Measurements from ENCODE around the gene MAPK10.

GRCh38 chr4:86223472-86223871 lies 136.4 kb downstream of the MAPK10 start:
- TF ChIP-seq CTCF (IDR thresholded peaks at IDR 0.05; ENCODE audit: low read depth, low read length): peak; percentile 70
- no peak for TF ChIP-seq EZH2phosphoT487 (IDR thresholded peaks at IDR 0.05; ENCODE audit: low read depth)
